ENCODE data around the gene ALDH1L1. TPM values are rescaled to one million over a fixed set of nuclear protein-coding genes. Genes with fewer than 3 reads are reported as not detected.

Gene ALDH1L1
- total RNA-seq, 1 donor = 0.18 TPM

DNA sequence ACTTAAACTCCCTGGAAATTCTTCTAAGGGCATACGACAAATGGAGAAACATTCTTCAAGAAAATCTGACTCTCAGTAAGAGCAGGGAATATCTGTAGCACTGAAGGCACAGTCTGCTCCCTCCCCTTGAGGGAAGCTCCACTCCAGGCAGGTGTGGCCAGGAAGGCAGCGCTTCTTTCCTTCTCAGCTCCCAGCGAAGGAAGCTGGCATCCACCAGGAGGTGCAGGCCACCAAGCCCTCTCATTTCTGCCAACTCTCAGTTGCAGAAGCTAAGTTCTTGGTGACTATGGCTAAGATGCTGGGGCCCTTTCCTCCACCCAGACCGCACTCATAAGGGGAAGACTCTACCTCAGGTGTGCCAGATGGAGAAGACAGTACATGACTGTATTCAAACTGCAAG, 58.8 kb downstream of the ALDH1L1 start:
- no peak for DNase-seq (ENCODE audit: low read depth)
- no peak overlapping the region for H3K4me3 ChIP-seq (ENCODE audit: low read depth, low read length)
- TF ChIP-seq, protein P1, sequence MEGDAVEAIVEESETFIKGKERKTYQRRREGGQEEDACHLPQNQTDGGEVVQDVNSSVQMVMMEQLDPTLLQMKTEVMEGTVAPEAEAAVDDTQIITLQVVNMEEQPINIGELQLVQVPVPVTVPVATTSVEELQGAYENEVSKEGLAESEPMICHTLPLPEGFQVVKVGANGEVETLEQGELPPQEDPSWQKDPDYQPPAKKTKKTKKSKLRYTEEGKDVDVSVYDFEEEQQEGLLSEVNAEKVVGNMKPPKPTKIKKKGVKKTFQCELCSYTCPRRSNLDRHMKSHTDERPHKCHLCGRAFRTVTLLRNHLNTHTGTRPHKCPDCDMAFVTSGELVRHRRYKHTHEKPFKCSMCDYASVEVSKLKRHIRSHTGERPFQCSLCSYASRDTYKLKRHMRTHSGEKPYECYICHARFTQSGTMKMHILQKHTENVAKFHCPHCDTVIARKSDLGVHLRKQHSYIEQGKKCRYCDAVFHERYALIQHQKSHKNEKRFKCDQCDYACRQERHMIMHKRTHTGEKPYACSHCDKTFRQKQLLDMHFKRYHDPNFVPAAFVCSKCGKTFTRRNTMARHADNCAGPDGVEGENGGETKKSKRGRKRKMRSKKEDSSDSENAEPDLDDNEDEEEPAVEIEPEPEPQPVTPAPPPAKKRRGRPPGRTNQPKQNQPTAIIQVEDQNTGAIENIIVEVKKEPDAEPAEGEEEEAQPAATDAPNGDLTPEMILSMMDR (IDR thresholded peaks at IDR 0.05; ENCODE audit: insufficient read depth, low read length) = no peak

DNA sequence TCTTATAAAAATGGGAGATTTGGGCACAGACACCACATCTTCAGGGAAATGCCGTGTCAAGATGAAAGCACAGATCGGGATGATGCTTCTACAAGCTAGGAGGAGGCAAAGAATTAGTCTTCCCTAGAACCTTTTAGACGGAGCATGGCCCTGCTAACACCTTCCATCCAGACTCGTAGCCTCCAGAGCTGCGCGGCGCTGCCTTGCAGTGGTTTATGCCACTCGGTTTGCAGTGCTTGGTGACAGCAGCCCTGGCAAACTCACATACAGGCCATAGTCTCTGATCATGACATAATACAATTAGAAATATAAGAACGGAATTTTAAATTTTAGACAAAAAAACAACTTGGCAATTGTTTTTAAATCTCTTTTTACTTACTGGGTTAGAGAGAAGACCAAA, 59.3 kb downstream of the ALDH1L1 start:
- no peak overlapping the region for H3K4me3 ChIP-seq (ENCODE audit: low read depth, low read length)
- DNase-seq (ENCODE audit: low read depth) = no peak
- TF ChIP-seq, protein P1 (IDR thresholded peaks at IDR 0.05; ENCODE audit: insufficient read depth, low read length) = no peak

DNA sequence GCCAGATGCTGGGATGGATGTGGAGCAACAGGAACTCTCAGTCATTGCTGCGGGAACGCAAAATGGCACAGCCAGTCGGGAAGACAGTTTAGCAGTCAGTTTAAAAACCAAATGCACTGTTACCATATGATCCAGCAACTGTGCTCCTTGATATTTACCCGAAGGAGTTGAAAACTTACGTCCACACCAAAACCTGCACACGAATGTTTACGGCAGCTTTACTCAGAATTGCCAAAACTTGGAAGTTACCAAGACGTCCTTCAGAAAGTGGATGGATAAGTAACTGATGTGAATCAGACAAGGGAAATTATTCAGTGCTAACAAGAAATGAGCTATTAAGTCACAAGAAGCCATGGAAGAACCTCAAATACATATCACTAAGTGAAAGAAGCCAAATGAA, 60.4 kb downstream of the ALDH1L1 start:
- TF ChIP-seq, protein P1 (IDR thresholded peaks at IDR 0.05; ENCODE audit: insufficient read depth, low read length) = no peak
- H3K4me3 ChIP-seq (ENCODE audit: low read depth, low read length) = no peak overlapping the region
- DNase-seq (ENCODE audit: low read depth) = no peak

DNA sequence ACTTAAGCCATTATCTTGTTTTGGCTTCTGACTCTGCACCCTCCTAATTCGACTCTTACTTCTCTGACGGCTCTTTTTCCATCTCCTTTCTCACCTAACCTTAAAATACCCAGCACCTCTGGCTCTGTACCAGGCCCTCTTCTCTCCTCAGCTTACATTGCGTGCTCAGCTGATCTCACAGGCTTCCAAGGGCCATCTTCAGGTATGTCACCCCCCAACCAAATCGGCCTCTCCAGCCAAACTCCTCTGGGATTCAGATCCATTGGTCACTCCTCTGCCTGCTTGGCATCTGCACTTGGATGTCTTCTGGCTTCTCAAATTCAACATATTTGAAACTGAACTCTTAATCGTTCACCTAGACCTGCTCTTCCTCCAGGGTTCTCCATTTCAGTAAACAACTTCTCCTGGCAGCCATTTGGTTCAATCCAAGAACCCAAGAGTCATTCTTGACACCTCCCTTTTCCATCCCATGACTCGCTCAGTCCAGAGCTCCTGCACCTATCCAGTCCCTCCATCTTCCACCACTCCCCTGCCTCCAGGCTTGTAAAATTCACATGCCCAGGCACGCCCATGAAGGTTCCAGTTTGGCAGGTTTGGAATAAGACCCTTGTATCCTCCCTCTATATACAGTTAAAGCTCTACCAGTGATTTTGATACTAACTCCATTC, 61.2 kb downstream of the ALDH1L1 start:
- TF ChIP-seq, protein P1 (IDR thresholded peaks at IDR 0.05; ENCODE audit: insufficient read depth, low read length) = no peak
- H3K4me3 ChIP-seq (ENCODE audit: low read depth, low read length) = no peak overlapping the region
- DNase-seq (ENCODE audit: low read depth) = no peak

DNA sequence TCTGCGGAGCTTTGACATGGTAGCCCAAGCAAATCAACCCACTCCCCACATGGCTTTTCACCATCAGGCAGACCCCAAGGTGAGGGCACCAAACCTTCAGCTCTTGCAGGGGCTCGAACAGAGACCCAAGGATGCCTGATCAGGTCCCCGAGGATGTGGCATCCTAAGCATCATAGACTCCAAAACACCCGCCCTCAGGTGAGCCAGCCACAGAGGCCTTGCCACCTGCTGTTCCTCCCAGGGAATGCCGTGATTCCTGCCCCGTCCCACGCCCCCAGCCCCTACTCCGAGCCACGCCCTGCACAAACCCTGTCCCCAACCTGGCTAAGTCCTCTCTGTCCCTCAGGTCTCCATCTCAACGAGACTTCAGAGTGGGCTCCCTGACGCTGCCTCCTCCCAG, 61.8 kb downstream of the ALDH1L1 start:
- no peak for DNase-seq (ENCODE audit: low read depth)
- TF ChIP-seq, protein P1 (IDR thresholded peaks at IDR 0.05; ENCODE audit: insufficient read depth, low read length) = no peak
- no peak overlapping the region for H3K4me3 ChIP-seq (ENCODE audit: low read depth, low read length)

DNA sequence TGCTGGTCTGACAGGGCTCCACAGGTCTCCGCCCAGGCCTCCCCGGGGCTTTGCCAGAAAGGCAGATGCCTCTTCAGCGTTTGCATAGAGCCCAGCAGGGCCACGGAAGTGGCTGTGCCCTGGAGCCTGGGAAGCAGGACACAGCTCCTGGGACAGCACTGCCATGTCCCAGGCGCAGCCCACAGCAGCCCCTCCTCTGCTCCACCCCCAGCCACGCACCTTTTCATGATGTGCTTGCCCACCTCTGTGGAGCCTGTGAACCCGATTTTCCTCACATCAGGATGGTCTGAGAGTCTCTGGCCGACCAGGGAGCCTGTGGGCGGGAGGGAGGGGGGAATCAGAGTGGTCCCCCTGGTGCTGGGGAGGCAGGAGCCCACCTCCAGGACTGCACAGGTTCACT, 62.6 kb downstream of the ALDH1L1 start:
- DNase-seq (ENCODE audit: low read depth) = no peak
- no peak overlapping the region for H3K4me3 ChIP-seq (ENCODE audit: low read depth, low read length)
- TF ChIP-seq, protein P1 (IDR thresholded peaks at IDR 0.05; ENCODE audit: insufficient read depth, low read length) = no peak

DNA sequence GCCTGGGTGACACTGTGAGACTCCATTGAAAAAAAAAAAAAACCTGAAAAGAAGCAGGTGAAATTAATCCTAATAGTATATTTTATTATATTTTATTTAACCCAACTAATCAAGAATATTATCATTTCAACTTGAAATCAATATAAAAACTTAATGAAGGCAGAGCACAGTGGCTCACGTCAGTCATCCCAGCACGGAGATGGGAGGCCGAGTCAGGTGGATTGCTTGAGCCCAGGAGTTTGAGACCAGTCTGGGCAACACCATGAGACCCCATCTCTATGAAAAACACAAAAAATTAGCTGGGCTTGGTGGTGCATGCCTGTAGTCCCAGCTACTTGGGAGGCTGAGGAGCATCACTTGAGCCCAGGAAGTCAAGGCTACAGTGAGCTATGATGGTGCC, 63.2 kb downstream of the ALDH1L1 start:
- TF ChIP-seq, protein P1 (IDR thresholded peaks at IDR 0.05; ENCODE audit: insufficient read depth, low read length) = no peak
- no peak for DNase-seq (ENCODE audit: low read depth)
- H3K4me3 ChIP-seq (ENCODE audit: low read depth, low read length) = no peak overlapping the region

Data from fibroblast of the aortic adventitia (primary cell).